Measurements from ENCODE around the gene SESN1.
"Not testable (repeated sequence)": the region's sequence is repeated elsewhere in the genome, so short reads cannot be mapped to it uniquely, and the experiment has no call there.

Gene SESN1

GRCh38 chr6:109094416-109095035 lies at the start of gene SESN1:
Gene SESN1 (minus strand): TSS chr6:109094846. CDS start chr6:109094073, 773 bp downstream.
- no peak for TF ChIP-seq CTCF (IDR thresholded peaks at IDR 0.05; ENCODE audit: low read depth, low read length, missing control alignments)
- H3K4me3 ChIP-seq (replicated peaks; ENCODE audit: low read depth, low read length), result peak within 1 kb of the TSS; percentile 88
- peak; percentile 59 for DNase-seq (ENCODE audit: extremely low read depth, low read depth)

GRCh38 chr6:109143191-109143590 lies 48.5 kb upstream of the SESN1 start:
- H3K4me3 ChIP-seq (replicated peaks; ENCODE audit: low read depth, low read length), result no peak overlapping the region
- TF ChIP-seq CTCF (IDR thresholded peaks at IDR 0.05; ENCODE audit: low read depth, low read length, missing control alignments), result no peak
- DNase-seq (ENCODE audit: extremely low read depth, low read depth), result no peak

DNA sequence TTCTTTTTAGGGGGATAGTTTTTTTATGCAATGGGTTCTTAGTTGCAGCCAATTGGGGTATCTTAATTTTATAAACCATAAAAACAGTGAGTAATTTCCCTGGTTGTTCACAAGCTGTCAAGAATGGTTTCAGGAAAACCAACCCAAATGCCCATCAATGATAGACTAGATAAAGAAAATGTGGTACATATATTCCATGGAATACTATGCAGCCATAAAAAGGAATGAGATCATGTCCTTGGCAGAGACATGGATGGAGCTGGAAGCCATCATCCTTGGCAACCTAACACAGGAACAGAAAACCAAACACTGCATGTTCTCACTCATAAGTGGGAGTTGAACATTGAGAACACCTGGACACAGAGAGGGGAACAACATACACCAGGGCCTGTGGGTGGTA lies 47.4 kb upstream of the SESN1 start:
- H3K4me3 ChIP-seq (replicated peaks; ENCODE audit: low read depth, low read length); DNase-seq (ENCODE audit: extremely low read depth, low read depth): not testable (repeated sequence)

DNA sequence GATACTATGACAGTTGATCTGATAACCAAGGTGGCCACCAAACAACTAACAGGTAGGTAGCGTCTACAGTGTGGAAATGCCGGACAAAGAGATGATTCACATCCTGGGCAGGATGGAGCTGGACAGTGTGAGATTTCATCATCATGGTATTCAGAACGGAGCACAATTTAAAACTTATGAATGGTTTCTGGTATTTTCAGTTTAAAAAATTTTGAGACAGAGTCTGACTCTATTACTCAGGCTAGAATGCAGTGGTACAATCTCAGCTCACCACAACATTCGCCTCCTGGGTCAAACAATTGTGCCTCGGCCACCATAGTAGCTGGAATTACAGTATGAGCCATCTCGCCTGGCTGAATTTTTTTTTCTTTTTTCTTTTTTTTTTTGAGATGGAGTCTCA lies 44.5 kb upstream of the SESN1 start:
- H3K4me3 ChIP-seq (replicated peaks; ENCODE audit: low read depth, low read length), result no peak overlapping the region
- TF ChIP-seq CTCF (IDR thresholded peaks at IDR 0.05; ENCODE audit: low read depth, low read length, missing control alignments), result no peak
- DNase-seq (ENCODE audit: extremely low read depth, low read depth), result no peak

DNA sequence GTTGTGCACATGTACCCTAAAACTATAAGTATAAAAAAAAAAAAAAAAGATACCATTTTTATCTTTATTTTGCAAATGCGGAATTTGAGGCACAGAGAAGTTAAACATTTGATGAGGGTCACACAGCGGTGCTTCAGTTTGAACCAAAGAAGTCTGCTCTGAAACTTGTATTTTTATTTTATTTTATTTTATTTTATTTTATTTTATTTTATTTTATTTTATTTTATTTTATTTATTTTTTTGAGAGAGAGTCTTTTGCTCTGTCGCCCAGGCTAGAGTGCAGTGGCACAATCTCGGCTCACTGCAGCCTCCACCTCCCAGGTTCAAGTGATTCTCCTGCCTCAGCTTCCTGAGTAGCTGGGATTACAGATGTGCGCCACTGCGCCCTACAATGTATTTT lies 41.9 kb upstream of the SESN1 start:
- not testable (repeated sequence) for DNase-seq (ENCODE audit: extremely low read depth, low read depth); H3K4me3 ChIP-seq (replicated peaks; ENCODE audit: low read depth, low read length)

DNA sequence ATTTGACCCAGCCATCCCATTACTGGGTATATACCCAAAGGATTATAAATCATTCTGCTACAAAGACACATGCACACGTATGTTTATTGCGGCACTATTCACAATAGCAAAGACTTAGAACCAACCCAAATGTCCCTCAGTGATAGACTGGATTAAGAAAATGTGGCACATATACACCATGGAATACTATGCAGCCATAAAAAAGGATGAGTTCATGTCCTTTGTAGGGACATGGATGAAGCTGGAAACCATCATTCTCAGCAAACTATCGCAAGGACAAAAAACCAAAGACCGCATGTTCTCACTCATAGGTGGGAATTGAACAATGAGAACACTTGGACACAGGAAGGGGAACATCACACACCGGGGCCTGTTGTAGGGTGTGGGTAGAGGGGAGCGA lies 41.4 kb upstream of the SESN1 start:
- H3K4me3 ChIP-seq (replicated peaks; ENCODE audit: low read depth, low read length); DNase-seq (ENCODE audit: extremely low read depth, low read depth): not testable (repeated sequence)

GRCh38 chr6:109135600-109135999 lies 41.0 kb upstream of the SESN1 start:
- not testable (repeated sequence) for DNase-seq (ENCODE audit: extremely low read depth, low read depth); H3K4me3 ChIP-seq (replicated peaks; ENCODE audit: low read depth, low read length)

GRCh38 chr6:109130065-109130464 lies 35.4 kb upstream of the SESN1 start:
- TF ChIP-seq CTCF (IDR thresholded peaks at IDR 0.05; ENCODE audit: low read depth, low read length, missing control alignments), result no peak
- no peak overlapping the region for H3K4me3 ChIP-seq (replicated peaks; ENCODE audit: low read depth, low read length)
- DNase-seq (ENCODE audit: extremely low read depth, low read depth), result no peak

GRCh38 chr6:109125504-109125903 lies 30.9 kb upstream of the SESN1 start:
- no peak overlapping the region for H3K4me3 ChIP-seq (replicated peaks; ENCODE audit: low read depth, low read length)
- DNase-seq (ENCODE audit: extremely low read depth, low read depth), result no peak
- TF ChIP-seq CTCF (IDR thresholded peaks at IDR 0.05; ENCODE audit: low read depth, low read length, missing control alignments), result no peak
